Activated effector memory CD4-positive, alpha-beta T cell treated with anti-CD3 and anti-CD28 coated beads, Interleukin-2, amount 50 U/mL, for 16 hours (primary cell): ENCODE results near the gene VMAC.

Experiments
- DNase-seq: peaks from one replicate; pipeline ENCODE4 v3.0.0-alpha.2; 2020

The VMAC gene

DNA sequence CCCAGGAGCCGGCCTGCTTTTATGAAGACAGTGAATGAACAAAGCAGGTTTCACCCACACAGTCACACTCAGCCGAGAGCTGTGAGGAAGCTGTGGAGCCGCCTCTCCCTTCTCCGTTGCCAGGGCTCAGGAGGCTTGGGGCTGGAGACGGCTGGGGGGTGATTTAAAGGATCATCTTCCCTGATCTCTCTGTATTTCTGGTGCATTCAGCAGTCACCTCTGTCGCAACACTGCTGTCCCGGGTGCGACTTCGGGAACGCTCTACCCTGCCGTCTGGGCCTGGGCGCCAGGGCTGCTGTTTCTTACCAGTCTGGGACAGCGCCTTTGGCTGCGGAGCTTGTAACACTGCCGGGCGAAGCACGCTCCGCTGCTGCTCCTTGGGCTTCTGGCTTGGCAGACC, 27.5 kb downstream of the VMAC start:
- DNase-seq = no peak

DNA sequence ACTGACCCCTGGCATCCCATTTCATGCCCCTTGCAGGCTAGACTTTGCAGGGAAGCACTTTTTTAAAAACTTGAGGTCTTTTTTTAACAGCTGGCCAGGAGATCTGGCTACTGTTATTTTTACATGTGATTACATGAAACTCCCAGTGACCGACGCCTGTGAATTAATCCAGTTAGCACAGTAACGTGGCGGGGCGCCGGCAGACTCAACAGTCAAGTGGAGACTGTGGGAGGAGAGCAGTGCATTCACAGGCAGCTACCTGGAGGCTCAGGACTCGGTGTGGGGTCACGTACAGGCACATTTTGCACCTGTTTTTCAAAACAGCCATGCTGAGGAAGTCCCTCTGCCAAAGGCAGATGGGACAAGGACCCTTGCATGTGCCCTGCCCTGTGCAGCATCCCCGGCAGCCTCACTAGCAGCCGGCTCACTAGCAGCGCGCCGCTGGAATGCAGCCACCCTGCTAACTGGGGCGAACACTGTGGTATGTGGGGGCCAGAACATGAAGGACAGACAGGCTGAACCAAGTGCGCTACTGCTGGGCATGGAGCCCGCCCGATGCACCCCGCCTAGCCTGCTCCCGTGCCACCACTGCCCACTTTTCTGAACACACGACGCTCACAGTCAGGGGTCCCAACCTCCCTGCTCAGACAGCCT, 28.1 kb downstream of the VMAC start:
- no peak for DNase-seq

DNA sequence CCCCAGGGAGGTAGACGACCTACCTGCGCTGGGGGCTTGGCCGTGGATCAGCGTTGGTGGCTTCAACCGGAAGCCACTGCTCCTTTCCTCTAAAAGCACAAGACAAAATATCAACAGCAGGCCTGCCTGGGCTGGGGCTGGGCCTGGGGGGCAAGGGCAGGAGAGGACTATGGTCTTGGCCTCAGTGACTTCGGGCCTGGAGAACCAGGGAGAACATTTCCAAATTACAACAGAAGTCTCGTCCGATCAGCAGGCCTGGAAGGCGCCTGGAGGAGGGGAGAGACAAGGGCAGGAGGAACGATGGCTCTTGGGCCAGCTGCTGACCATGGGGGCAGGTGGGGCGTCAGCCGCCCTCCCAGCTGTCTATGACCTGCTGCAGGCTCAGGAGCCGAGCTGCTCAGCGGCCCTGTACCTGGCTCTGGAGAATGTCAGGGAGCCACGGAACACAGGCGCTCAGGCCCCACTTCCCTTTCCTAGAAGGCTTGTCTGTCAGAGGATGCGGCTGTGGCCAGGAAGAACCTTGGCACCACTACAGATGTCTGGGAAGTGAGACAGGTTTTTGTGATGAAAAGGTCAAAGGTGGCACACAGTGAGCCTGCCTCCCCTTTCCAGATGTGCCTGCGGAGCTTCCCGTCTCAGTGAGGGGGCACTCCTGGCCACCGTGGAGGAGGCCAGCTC, 28.9 kb downstream of the VMAC start:
- no peak for DNase-seq

DNA sequence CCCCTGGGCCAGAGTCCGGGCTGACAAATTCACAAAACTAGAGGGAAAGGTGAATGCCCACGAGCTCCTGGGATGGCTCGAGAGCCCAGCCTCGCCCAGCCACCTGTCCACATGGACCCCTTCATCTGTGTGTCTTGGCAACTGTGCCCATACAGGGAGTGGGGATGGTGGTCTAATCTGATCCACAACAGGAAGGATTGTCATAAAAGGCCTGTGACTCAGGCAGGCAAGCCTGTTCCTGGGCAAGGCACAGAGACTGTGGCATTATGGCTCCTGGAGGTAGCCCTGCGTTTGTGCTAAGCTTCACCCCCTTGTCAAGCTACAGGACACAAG, 29.4 kb downstream of the VMAC start:
- DNase-seq = no peak

DNA sequence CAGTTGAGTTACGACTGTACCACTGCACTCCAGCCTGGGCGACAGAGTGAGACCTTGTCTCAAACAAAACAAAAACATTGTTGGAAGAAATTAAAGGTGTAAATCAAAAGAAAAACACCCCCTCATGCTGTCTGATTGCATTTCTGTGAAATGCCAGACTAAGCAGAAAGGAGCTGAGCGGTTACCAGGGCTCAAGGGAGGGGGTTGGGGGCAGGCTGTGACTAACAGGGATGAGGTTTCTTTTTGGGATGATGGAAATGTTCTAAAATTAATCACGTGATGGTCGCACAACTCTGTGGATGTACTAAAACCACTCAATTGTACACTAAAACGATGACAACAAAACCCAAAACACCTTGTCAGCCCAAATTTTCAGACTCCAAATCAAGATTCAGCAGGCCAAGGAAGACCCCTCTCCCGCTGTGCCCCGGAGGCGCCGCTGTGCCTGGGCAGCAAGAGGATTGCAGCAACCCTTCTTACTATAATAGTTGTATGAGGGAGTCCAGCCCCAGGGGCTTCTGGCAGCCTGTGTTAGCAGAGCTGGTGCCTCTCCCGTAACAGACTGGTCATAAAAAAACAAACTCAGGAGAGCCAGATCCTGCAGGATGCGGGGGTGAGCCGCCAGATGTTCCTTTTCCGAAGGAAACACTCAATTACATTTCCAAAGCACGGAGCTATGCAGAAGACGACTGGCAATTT, 30.3 kb downstream of the VMAC start:
- DNase-seq = no peak

DNA sequence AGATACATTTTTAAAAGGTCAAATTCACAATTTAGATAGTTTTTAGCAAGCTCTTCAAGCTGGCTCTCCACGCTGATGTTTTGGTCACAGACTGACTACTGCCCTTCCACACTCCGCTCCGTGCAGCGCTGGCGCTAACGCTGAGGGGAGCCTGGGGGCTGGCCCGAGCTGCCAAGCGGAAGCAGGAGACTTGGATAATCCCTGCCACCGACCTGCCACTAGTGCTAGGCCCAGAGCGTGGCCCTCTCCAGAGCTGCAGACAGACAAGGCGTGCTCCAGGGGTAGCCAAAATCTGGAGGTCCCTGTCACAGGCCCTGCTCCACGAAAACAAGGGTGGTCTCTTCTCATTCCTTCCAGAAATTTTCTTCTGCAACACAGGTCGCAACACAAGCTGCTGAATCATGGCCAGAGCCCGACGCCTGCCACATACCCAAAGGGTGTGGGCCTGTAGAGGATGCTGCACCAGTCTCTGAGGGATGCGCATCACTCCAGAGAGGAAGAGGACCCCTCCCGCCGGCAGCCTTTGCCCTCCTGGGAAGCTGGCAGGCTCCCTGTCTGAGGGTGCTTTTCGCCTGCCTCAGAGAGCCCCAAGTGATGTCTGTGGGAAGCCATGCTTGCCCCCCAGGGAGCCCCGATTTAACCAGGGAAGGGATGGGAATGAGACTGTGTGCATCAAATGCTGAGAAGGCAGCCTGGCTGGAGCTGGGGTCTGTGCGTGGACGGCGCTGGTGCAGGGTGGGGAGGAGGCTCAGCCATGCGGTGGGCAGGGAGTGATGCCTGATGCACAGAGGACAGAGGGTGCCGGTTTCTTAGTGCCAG, 31.0 kb downstream of the VMAC start:
- no peak for DNase-seq

DNA sequence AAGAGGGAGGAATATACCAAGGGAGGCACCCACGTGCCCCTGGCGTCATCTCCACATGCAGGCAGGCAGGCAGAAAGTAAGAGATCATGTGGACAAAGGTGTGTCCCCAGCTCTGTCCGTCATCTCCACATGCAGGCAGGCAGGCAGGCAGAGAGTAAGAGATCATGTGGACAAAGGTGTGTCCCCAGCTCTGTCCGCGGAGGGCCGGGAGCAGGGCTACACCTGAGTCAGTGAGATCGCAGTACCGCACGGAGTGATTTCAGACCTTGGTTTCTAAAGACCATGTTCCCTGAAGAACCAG, 31.6 kb downstream of the VMAC start:
- DNase-seq = no peak

DNA sequence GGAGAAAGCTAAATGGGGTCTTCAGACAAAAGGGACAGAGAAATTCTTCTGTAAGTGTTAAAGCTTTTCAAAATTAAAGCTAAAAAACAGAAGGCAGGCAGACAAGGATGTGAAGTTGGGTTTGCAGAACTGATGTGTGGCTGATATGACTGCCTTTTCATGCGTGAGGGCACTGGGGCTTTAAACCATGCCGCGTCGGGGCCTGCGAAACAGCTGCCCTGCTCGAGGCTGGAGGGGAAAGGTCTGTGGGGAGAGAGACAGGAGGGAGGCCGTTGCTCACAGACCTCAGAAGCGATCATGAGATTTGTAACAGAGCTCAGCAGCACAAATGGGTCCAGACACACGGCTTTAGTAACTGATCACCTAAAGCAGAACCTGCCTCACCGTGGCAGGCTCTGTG, 32.9 kb downstream of the VMAC start:
- DNase-seq = no peak

DNA sequence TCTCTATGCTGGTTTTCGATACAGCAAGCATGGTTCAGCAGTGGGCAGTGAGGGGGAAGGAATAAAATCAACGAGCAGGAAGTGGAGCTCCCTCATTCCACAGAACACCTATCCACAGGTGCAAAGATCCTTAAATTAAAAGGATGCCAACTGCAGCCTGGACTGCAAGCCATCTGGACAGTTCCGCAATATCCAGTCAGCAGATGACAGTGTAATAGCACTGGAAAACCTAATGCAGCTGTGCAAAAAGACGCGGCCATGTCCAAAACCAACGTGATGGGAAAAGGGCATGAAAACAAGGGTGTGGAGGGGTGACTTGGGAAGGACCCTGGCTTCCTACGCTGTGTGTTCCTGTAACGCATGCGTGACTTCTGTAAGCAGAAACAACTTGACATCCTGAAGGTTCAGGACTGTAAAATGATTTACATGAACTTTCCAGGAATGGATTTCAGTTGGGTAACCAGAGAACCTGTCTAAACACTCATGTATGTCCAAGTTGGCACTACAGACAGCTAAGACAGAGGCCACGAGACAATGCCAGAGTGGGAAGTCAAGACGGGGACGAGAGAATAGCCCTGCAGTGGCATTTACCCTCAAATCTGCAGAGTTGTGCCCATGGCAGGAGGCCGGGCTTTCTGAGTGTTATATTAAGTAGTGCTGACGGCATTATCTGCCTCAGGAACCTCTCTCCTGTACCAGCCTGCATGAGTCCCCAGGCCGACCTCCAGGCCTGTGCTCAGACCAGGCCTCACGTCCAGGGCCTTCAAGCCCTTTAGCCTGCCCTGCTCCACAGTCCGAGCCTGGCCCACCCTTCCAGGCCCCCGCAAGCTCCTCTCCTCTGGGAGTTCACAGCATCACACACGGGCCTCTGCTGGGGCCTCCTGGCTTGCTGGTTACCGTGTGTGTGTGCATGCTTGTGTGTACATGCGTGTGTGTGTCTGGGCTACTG, 35.9 kb downstream of the VMAC start:
- no peak for DNase-seq

DNA sequence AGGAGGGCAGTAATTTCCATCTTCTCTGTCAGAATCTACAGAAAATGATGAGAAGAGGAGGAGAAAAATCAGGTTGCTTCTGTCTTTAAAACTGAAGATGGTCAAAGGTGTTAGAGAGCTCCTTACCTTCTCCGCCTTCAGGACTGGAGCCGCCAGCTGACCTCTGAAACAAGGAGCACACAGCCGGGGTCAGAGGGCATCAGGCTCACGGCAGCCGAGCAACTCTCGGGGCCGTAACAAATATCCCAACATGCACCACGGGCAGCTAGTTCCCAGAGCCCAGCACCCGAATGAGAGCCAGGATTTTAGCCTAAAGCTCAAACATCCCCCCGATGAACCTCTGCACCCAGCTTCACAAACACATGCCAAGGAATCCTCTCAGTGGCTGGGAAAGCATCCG, 37.0 kb downstream of the VMAC start:
- no peak for DNase-seq

DNA sequence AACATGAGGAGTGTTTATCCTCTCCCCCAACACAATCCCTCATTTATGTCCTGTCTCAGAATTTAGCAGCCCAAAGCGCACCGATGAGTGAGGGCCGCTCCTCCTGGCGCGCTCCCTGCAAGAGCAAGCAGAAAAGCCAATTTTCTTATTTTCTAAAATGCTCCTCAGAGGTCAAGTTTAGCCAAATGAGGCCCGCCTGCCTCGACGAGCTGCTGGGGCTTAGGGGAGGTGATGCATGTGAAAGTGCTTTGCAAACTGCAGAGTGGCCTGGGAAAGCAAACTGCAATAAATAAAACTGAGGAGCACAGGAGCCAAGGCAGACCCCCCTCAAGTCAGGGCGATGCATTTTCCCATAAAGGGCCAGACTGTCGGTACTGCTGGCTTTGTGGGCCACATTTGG, 38.4 kb downstream of the VMAC start:
- DNase-seq = no peak

DNA sequence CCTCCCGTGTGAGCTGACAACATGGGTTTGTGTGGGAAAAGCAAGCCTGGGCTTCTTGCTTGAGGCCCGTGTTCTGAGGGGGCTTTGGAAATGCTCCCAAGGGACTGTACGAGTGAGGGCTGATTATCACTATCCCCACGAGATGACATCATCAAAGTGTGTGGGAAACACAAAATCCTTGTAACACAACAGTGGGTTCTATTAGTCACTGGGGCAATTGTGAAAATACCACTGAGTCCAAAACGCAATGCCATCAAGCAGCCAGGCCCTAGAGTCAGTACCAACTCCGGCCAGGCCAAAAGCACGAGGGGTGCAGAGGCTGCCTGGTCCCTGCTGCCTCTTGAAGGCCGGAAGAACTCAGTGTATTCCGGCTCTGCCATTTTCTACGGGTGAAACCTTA, 39.0 kb downstream of the VMAC start:
- no peak for DNase-seq

DNA sequence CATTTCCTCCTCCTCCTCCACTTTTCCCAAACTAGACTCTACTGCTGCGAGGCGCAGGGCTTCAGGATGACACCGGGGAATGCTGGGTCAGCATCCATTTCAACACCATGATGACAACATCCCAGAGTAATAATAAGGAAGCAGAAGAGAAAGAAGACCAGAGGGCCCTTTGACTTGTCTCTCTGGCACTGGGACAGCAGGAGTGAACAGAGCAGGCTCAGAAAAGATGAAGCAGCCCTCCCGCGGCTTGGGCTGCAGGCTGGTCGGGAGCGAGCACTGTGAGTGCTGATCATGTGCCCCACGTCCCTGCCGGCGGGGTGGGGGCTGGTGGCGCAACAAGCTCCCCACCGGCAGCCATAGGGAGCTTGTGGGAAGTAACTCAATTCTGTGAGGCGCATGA, 42.8 kb downstream of the VMAC start:
- no peak for DNase-seq

DNA sequence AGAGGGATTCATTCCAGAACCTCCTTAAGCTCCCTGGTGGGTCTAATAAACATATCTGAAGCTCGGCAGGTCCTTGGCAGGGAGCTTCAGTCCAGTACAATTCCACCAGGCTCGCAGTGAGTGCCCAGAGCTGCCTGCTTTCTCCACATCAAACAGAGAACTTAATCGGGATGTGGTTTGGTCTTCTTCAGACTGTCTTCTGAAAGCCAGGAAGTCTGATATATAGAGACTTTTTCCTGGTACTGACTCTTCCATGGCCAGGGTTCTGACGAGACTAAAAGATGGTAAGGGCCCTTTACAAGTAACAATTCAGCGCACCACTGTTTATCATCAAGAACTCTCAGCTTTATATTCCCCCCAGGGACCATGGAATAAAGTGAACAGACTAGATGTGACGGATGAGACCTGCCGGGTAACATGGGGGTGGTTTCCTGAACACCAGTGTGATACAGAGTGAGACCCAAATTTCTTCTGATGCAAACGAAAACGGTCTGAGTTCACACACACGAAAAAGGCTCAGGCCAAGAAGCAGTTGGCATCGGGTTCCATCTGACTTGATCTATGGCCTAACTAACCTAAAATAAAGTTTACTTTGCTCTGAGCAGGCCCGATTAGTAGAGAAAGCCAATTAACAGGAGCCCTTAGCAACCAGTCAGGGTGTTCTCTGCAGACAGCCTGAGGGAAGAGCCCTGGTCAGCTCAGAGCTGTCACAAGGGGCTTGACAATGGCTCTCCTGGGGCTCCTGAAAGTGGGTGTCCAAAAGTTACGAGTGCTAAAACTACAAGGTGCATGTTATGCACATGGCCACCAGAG, 44.3 kb downstream of the VMAC start:
- no peak for DNase-seq

DNA sequence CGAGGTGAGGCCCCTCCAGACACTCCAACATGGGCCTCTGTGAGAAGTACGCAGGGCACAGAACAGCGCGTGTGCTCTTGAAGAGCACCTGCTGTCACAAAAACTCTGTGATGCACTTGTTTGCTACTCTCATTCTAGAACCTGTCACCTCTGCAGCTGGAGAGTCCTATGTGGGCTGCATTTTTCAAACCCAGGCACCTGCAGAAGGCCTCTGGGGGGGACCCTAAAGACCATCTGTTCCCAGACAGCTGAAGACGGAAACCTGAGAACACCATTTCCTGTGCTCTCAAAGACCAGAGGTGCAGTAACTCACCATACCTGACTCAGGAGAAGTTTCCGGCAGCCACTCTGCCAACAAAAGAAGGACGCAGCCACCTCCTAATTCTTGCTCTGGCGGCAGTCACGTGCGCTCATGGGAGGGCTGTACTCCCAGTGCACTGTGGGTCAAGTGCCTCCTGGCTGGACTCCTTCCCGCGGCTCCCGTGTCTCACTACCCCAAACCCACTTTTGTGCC, 45.2 kb downstream of the VMAC start:
- DNase-seq = peak; percentile 79

DNA sequence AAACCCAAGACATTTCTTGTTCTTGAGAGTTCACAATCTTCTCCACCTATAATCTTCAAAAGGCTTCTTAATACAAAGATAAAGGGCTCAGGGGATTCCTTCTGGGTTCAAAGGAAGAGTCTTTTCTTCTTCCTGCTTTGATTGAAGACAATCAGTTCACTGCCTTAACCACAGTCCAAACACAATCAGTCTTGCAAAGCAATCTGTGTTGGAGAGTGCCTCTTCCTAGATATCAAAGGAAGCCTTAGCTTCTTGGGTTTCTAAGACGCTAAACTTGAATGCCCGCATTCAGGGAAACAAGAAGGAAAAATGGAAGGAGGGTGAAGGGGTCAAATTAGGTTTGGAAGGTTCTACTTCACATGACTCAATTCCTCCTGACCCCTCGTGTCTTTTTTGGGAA, 46.1 kb downstream of the VMAC start:
- no peak for DNase-seq

DNA sequence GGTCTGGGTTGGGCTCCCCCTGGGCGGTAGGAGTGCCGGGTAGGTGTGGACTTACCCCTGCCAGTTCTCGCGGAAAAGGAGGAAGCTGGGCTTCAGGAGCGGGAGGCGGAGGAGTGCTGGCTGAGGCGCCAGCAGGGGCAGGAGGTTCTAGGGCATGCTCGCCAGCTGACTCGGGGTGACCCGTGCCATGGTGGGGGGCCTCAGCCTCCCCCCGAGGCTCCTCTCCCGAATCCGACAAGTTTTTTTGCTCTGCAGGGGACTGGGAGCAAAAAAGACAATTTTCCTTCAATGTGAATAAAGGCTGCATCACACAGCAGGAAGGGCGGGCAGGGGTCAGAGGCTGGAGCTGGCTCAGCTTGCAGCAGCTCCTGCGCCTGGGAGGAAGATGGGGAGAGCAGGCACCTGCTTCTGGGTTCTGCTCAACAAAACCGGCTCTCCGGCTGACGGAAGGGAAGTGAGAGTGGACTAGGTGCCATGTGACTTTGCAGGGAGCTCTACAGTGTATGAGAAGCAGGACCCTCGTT, 46.7 kb downstream of the VMAC start:
- DNase-seq = no peak

DNA sequence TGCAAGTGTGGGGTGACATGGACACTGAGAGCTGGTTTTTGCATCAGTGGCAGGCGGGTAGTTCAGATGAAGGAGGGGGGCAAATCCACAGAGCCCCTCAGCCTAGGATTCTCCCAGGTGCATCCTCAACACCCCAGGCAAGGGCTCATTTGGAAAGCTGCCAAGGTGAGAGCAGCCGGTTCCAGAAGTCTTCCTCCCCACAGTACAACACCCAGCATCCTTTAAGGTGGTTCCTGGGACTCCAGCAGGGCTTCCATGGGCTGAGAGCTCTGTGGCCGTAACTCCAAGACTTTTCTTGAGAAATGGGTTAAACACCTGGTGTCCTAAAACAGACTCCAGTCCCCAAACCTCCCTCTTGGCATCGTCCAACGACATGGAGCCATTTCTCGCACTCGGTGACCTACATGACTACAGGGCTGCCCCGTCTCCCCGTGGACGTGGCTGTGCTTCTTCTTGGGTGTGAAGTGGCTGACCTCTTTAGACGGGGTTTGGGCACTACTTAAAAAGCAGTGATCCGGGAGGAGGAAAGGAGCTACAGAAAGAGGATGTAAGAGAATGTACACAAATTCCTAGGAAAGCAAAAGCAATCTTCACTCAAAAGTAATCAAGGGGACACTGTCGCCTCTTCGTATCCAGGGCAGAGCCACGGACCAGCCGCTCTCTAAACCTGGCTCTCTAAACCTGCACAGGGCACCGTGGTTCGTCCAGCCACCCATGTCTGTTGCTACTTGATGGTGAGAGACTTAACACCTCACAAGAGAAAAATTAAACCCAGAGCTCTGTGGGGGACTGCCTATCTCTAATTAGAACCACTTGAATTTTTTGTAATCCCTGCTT, 47.7 kb downstream of the VMAC start:
- no peak for DNase-seq

DNA sequence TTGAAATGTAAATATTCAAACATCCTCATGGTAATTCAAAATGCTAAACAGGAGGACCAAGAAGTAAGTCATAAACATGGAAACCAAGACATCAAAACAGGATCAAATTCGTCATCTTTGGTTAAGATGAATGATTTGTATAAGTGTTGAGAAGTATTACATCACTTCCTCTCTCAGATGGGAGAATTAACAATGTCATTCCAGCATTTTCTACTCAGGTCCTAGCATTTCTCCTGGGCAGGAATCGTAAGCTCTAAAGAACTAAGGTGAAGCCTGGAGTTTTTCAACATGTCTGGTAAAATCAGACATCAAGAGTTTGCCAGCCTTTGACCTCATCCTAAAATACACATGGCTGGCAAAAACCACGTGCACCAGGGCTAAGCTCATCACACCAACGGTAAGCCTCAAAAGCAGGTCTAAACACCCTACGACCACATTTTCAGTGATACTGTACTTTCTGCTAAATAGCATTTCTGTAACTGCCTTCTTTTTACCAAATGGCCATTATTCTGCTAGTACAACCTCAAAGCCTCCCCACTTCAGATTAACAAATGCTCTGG, 48.4 kb downstream of the VMAC start:
- no peak for DNase-seq

DNA sequence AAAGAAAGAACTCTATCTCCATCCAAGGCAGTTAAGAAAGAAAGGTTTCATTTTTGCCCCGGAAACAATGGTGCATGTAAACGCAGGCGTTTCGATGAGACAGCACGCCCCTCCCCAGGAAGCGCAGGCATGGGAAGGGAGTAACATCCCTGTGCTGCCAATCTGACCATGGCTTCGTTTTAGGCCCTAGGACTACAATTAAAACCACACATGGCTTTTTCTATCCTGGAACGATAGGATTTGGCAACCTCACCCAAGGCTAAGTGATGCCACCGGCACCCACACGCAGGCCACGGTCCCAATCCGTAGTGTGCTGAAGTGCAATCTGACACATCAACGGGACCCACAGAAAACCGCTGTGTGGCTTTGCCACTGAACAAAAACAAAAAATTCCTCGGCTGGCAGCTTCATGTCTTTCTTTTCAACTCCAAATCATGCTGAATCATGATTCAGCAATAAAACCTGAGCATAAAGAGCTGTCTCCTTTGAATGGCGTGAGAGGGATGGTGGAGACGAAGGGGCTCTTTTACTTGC, 49.1 kb downstream of the VMAC start:
- DNase-seq = peak; percentile 73
